EL (cell line): ENCODE measurements around the gene ATG9A.
A peak's percentile ranks its signal among the peaks of the same experiment; 100 is the strongest.

Source experiments
- DNase-seq: peaks from one replicate; pipeline ENCODE4 v3.0.0-alpha.2; 2016

Gene ATG9A

DNA sequence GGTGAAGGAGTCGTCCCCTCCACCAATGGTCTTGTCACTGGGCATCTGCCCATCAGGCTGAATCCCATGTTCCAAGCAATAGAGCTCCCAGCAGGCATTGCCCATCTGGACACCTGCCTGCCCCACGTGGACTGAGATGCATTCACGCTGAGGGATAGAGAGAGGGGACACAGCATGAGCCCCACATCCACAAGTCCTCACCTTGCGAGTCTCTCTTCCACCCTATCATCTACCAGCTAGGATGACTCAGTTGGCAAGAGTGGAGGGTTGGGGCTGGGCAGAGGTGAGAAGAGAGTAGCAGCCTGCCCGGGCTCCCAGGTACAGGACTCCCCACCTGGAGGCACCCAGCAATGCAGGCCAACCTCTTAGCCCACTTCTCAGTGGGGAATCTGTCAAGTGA lies 22.6 kb upstream of the ATG9A start:
- DNase-seq: no peak

DNA sequence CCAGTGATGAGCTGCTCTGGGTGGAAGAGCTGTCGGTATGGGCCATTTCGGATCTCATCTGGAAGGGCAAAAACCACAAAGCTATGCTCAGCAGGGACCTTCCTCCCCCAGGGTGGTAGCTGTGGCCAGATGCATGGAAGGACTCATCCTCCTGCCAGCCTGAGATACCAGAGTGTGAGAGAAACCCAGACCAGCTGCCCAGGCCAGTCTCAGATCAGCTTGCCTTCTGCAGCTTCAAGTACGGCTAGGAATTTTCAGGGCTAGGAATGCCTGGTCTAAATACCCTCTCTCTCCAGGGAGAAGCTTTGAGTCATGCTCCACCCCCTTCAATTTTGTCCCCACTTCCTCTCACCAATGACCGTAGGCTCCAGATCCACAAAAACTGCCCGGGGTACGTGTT lies 22.2 kb upstream of the ATG9A start:
- DNase-seq: no peak

DNA sequence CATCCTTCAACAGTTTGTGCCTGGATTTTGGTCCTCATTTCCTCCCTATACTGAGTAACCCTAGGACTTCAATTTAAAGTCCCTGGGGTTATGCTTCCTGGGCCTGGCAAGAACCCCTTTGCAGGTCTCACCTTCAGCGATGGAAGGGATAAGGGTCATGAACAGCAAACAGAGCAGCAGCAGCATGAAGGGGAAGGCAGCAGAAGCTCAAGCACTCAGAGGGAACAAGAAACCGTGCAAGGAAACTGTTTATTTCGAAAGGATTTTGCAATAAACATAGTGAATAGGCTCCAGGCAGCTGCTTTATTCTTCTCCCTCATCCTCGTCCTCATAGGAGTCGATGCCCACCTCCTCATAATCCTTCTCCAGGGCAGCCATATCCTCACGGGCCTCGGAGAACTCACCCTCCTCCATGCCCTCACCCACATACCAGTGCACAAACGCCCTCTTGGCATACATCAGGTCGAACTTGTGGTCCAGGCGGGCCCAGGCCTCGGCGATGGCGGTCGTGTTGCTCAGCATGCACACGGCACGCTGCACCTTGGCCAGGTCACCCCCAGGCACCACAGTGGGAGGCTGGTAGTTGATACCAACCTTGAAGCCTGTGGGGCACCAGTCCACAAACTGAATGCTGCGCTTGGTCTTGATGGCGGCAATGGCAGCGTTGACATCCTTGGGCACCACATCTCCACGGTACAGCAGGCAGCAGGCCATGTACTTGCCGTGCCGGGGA lies 20.8 kb upstream of the ATG9A start:
- DNase-seq: no peak

DNA sequence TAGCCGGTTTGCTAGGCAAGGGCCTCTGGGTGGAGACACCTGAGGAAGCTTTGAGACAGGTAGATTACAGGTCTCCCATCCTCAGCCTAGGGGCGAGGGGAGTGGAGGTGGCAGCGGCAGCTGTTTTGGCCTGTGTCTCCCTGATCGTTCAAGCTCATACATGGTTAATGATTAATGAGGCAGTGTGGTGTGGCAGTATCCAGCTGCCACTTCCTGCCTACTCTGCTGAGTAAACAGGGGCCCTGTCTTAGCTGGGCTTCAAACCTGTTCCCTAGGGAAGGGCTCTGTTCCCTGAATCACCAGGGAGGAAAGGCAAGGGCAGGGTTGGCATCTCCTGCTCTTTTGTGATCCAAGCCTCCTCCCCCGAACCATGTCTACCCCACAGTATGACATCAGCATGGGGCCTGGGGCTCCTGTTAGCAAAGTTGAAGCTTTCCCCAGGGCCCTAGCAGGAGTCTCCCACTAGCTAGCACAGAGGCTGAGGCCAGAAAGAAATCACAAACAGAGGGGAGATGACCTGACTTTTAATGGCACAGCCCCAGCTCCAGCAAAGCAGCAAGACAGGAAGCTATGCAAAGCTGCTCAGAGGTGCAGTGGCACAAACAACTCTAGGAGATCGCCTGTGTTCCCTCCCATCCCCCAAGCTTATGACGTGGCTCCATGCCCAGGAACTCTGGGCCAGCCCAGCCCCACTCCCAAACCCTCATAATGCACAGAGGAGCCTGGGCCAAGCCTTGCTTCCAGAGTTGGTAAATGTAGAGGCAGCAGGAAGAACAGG lies 20.0 kb upstream of the ATG9A start:
- DNase-seq: peak; percentile 72

DNA sequence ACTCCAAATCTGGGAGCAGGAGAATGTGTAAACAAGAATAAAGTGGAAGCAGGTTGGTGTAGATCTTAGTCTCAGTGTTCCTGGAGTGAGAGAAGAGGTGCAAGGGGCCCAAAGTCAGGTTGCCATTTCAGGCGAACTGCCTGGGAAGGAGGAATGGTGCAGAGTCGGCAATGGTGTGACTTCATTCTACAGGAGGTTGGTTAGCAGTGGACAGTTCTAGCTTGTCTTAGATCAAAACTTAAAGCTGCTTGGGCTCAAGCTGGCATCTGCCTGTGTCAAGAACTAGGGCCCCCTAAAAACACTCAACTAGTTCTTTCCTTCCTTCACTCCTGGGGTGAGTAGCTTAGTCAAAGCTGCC lies 19.4 kb upstream of the ATG9A start:
- DNase-seq: no peak

DNA sequence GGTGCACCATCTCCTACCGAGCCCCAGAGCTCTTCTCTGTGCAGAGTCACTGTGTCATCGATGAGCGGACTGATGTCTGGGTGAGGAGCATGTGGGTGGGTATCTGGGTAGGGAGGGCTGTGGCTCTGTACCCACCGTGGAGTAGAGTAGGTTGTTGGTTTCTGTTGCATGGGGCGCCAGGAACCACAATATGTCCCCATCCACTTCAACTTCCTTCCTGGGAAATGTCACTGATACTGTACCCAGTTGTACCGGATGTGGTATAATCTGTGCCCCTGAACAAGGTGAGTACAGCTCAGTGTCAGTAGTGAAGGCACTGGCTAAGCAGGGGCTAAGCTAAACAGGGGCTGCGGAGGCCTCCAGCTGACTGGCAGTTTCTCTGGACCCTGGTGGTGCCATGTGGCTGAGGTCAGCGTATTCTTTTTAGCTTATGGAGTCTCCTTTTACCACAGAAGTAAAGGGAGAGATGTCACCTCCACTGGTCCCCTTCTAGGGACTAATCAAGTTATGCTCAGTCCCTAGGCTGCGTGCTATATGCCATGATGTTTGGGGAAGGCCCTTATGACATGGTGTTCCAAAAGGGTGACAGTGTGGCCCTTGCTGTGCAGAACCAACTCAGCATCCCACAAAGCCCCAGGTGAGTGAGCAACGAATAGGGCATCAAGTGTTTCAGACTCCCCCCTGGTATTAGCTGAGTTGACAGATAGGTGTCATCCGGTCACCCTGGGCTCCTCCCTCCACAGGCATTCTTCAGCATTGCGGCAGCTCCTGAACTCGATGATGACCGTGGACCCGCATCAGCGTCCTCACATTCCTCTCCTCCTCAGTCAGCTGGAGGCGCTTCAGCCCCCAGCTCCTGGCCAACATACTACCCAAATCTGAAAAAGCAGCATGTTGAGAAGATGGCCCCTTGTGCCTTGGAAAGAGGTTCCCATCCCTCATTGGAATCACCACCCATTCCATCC lies 18.5 kb upstream of the ATG9A start:
- no peak for DNase-seq

DNA sequence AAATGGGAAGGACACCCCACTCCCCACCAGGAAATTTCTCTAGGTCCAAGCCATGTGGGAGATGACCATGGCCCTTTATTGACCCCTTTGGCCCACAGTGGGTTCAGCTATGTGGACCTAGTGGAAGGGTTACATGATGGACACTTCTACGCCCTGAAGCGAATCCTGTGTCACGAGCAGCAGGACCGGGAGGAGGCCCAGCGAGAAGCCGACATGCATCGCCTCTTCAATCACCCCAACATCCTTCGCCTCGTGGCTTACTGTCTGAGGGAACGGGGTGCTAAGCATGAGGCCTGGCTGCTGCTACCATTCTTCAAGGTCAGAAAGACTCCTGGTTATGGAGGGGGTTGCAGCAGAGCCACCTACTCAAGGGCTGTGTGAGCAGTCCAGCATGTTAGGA lies 17.1 kb upstream of the ATG9A start:
- no peak for DNase-seq

DNA sequence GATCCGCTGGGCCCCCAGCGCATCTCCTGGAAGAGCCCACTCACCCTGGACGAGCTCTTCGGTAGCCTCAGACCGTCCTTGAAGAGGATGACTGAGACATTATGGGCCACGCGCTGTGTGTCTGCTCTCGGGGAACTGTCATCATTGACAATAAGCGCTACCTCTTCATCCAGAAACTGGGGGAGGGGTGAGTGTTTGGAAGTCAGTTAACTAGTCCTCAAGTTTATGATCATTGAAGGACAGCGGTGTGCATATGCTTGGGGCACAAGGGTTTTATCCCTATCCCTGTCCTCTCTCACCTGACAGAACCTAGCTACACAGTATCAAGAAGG lies 16.4 kb upstream of the ATG9A start:
- no peak for DNase-seq

DNA sequence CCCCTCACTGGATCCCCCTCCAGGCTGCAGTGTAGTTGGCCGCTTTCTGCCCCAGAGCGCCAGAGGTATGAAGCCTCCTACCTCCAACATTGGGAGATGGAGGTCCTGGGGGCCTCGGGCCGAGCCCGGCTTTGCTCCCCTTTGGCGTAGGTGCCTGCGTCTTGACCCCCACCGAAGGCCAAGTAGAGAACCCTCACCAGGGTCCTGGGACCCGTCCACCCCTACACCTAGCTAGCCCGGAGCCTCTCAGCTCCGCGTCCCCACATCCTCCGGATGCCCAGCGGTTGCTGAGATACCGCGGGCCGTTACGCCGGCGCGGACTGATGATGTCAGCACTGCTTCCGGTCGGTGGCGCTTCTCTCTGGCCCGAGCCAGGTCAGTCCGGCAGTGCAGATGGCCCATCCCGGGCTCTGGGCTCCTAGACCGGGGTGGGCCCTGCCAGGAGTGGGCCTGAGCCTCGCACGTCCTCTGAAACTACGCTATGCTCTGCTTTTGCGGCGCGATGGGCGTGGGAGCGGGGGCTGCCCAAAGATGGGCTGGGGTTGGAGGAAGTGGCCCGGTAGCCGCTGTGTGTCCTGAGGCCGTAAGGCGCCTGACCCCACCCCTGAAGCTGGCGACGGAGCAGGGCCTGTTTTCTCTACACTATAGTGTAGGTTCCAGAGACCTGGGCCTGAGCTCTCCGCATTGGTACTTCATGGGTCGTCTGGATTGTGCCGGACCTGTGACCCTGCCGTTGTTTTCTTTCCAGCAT lies 15.9 kb upstream of the ATG9A start, which contains the start of the genes GLB1L and STK16:
Gene GLB1L, minus strand, starts transcription at position 297 of the 751 bp plus-strand sequence. CDS start 1,871 bp downstream, outside the sequence.
Gene STK16, plus strand, starts transcription at position 332 of the 751 bp plus-strand sequence. CDS start 521 bp downstream, outside the sequence.
- DNase-seq: peak; percentile 91

DNA sequence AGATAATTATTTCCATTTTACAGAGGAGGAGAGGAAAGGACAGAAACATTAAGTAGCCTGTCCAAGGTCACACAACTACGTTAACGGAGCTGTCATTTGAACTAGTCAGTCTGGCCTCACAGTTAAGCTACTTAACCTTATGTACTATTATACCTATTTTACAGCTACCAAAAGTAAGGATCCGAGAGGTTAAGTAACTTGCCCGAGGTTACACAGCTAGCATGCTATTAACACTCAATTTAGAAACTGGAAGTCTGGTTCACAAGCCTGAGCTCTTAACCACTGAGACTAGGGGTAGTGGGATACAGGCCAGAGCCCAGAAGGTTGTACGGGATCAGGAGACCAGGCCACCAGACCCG lies 15.3 kb upstream of the ATG9A start:
- no peak for DNase-seq

DNA sequence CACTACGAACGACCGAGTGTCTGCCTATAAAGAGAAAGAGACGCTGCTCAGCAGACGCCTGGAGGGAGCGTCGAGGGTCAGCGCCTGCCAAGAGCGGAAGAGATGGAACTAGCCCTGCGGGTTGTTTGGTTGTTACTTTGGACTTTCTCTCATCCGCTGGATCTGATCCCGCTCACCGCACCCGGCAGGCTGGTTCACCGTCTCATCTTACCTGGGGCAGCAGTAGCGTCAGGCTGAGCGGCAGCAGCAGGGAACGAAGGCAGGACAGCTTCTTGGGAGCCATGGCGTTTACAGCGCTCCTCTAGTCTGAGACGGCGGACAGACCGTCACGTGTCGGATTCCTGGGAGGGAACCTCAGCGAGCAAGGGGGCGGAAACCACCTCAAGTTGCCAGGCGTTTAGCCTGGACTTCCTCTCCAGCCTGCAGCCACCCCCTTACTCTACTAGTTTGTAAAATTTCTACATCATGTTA lies 13.9 kb upstream of the ATG9A start:
- DNase-seq: no peak

DNA sequence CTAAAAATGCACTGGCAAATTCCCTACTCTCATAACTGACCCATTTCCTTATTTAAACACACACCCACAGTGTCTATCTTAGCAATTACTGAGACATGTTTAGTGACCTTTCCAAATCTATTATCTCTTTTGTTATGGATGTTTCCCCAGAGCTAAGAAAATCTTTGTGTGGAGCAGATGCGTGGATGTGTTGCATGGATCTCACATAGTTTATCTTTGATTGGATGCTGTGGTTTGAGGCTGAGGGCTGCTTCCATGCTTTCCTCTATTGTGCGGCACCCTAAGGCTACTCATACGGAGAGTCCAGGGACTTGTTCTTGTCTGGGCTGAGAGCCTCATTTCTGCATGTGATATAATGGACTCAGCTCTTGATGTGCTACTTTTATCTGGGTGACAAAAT lies 4.9 kb upstream of the ATG9A start:
- no peak for DNase-seq

DNA sequence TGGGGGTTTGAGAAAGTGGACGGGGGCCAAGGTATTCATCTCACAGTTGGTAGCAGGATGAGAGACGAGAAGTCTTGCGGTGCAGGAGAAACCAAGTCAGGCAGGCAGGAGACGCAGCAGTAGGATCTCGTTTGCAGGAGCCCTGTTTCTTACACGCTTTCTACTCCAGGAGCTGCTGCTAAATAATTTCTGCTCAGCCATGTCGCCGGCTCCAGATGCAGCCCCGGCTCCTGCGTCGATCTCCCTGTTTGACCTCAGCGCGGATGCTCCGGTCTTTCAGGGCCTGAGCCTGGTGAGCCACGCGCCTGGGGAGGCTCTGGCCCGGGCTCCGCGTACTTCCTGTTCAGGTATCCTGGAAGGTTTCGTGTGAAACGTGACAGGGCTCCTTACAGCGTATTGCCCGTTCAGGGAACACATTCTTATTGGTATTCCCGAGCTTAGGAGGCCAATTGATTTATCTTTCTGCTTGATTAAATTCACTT lies 664 bp upstream of the ATG9A start:
- peak; percentile 72 for DNase-seq

DNA sequence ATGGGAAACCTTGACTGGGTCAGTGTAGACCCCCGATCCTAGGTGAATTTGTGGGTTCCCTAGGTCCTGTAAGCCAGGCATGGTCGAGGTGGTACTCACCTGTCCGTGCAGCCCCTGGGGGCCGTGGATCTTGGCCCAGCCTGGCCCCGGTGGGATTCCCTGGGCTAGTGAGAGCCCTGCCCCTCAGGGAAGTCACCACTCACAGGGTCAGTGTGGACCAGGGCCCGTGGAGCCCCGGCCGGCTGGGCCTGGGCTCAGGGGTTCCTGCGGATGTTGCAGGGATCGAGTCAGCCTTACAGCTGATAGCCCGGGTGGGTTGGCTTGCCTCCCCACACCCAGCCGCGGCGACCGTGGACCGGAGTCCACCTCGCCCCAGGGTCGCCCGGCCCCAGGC lies 528 bp downstream of the ATG9A start:
- DNase-seq: no peak

DNA sequence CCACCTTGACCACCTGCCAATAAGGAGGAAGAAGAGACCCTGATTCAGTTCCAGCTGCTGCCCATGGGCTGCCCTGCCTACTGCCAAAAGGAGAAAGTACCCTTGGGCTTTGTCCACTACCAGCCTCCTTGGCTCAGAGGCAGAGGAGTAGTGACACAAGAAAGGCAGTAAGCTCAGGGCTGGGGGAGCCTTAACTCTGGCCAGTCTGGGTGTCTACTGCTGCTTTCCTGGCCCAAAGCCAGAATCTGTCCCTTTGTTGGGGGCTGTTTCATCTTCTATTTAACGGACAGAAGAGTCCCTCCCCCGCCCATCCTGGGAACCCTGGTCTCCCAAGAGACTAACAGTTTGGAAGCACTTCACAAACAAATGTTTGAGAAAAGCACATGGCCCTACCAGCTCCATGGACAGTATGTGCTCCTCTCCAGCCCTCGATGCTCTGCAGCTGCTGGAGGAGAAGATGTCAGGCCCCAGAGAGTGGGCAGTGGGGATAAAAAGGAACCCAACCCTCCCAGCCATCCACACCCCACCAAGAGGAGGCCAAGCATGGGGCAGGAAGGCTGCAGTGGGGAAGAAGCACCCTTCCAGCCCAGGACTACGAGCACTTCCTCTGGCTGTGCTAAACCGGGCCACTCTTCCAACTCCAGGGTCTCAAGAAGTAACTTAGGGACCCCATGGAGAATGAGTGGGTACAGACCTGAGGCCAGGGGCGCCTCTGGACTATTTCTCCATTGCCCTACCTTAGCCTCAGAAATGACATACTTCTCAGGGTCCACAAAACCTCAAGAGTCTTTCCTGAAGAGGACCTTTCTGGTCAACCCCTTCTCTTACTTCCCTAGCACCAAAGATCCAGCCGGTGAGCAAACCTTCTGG lies 1.2 kb downstream of the ATG9A start:
- DNase-seq: no peak

DNA sequence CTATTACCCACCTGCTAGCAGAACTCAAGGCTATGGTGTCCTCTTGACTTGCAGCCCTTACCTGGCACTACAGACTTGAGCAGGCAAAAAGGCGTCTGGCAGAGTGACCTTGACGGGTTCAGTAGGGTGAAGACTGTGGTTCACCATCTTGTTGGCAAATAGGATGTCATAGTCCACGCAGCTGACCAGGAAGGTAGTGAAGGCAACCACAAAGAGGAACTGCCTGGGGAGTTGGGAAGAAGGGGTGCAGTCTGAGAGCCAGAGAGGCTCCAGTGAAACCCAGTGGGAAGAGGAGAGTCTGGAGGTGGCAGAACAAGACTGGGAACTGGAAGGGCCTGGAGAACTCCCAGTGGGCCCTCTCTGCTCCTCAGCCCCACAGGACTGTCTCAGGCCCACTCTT lies 4.1 kb downstream of the ATG9A start:
- no peak for DNase-seq

DNA sequence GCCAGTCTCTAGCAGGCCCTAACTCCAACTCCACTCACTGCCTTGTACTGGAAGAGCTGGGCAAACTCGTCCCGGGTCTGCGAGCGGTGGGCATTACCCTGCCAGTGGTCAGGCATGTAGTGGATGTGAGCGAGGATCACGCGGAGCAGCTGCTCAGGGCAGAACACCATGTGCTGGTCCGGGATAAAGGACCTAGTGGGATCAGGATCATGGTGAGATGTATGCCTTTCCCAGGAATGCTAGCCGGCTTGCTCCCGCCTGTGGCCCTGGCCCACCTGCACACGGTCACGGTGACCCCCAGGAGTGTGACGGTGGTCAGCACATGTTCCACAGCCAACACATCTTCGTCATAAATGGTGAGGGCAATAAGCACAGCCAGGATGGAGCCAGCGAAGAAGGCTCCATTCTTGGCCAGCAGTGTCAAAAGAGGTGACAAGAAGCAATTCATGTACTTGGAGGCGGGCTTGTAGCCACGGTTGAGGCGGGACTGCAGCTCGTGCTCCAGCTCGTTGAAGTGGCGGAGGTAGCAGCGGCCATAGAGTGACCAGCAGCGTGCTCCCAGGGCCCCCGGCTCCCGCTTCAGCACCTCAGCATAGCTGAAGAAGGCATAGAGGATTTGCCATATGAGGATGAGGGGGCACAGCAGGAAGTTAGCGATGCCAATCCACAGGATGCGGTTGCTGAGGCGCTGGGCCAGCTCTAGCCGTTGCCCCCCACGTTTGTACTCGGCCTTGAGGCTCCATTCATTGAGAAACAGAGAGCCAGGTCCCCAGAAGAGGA lies 5.4 kb downstream of the ATG9A start:
- no peak for DNase-seq

DNA sequence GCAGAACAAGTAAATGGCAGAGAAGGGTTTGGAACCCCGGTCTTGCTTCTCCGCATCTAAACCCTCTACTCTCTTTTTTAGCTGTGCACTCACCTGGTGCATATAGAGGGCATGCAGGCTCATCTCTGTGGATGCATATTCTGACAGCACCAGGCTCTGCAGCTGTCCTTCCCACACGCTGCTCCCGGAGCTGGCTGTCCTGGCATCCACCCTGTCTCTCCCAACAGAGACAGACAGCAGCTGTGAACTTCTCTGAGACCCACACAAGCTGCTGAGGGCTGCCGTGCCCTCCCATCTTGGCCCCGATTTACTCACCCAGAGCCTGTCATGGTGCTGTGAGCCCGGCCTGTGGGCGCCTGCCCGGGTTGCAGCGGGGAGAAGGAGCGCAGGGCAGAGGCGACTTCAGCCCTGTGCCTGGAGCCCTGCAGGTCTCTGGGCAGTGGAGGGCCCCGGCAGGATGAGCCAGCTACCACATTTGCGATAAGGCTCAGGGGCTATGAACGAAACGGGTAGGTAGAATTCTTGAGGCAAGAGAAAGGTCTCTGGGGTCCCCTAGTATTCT lies 7.4 kb downstream of the ATG9A start:
- DNase-seq: no peak

DNA sequence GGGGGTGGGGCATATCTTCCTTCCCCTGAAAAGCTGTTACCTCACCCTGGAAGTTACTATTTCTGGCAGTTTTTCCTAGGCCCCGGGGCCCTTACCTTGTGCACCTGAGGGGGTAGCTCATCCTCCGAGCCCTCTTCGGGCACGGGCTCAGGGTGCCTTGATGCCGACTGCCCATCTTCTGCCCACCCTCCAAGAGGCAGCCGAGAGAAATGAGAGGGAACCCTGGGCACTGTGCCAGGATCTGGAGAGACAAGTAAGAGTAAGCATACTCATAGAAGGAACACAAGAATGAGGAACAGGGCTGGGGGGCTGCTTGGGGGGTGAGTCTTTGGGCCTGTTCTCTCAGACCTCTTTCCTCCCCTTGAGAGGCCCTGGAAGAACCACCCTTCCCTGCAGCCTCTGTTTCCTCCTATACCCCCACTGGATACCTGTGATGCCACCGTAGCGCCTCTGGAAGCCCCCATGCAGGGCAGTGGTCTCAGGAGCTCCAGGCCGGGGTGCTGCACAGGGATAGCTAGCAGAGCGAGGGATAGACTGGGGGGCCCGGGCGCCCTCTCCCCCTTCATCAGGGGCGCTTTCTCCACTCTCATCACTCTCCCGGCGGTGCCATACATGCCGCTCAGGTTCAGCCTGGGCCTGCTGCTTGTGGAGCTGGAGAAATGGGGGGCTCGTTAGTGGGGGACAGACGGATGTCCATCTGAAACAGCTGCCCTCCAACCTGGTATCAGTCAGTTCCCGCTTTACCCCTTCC lies 8.6 kb downstream of the ATG9A start:
- DNase-seq: no peak
